Nephron (organoid): Measurements from ENCODE around the gene SNTA1.
"Not testable (repeated sequence)": the region's sequence is repeated elsewhere in the genome, so short reads cannot be mapped to it uniquely, and the experiment has no call there.

Experiments
- H3K27ac Mint-ChIP-seq, 3 experiments: 2 replicates each; pipeline ENCODE4 v1.8.0; 2020; ENCODE audit warnings: mixed read lengths in 3 of 3, mild to moderate bottlenecking in 2 of 3, moderate library complexity in 1 of 3
- H3K27me3 Mint-ChIP-seq: 2 replicates; pipeline ENCODE4 v1.8.0; 2021; ENCODE audit warnings: low read depth, mild to moderate bottlenecking, moderate library complexity, mixed read lengths
- H3K36me3 Mint-ChIP-seq: 2 replicates; pipeline ENCODE4 v1.8.0; 2020; ENCODE audit warnings: low read depth, mixed read lengths
- H3K4me1 Mint-ChIP-seq: 2 replicates; pipeline ENCODE4 v1.8.0; 2020; ENCODE audit warnings: mixed read lengths
- H3K4me3 Mint-ChIP-seq, 3 experiments: 2 replicates each; pipeline ENCODE4 v1.8.0; 2020; ENCODE audit warnings: mild to moderate bottlenecking in 3 of 3, mixed read lengths in 3 of 3, moderate library complexity in 2 of 3
- H3K9me3 Mint-ChIP-seq: 2 replicates; pipeline ENCODE4 v1.8.0; 2020; ENCODE audit warnings: mixed read lengths
- CTCF ChIP-seq, 3 experiments: fragments of 200-600 bp; sonication (generic); IDR thresholded peaks; one replicate each; pipeline ENCODE4 v1.5.0; 2021; ENCODE audit warnings: antibody characterized with exemption in 3 of 3; ENCODE audit not compliant: unreplicated experiment in 3 of 3

Gene SNTA1

GRCh38 chr20:33488201-33488600 lies 44.6 kb upstream of the SNTA1 start:
- H3K4me1 Mint-ChIP-seq: peaks cover 8% of the 10 kb centered on the region
- no peak for TF ChIP-seq CTCF (IDR thresholded peaks at IDR 0.05; ENCODE audit: unreplicated experiment in 3 of 3)
- no peaks in the 10 kb centered on the region for H3K27me3 Mint-ChIP-seq
- no peaks in the 10 kb centered on the region for H3K36me3 Mint-ChIP-seq
- peak overlapping the region in 2 of 3 experiments; percentile 21 to 30 for H3K27ac Mint-ChIP-seq
- no peaks in the 10 kb centered on the region for H3K9me3 Mint-ChIP-seq
- H3K4me3 Mint-ChIP-seq: peak overlapping the region in 2 of 3 experiments; percentile 35 to 49

GRCh38 chr20:33483186-33483585 lies 39.6 kb upstream of the SNTA1 start:
- not testable (repeated sequence) for H3K9me3 Mint-ChIP-seq, H3K4me3 Mint-ChIP-seq, H3K36me3 Mint-ChIP-seq, H3K27me3 Mint-ChIP-seq, H3K4me1 Mint-ChIP-seq
- H3K27ac Mint-ChIP-seq: peak overlapping the region in 1 of 3 experiments; percentile 7

GRCh38 chr20:33482581-33482980 lies 39.0 kb upstream of the SNTA1 start:
- H3K4me3 Mint-ChIP-seq: no peak overlapping the region
- no peaks in the 10 kb centered on the region for H3K9me3 Mint-ChIP-seq
- H3K36me3 Mint-ChIP-seq: no peaks in the 10 kb centered on the region
- H3K27ac Mint-ChIP-seq: peak overlapping the region in 1 of 3 experiments; percentile 7
- no peak for TF ChIP-seq CTCF (IDR thresholded peaks at IDR 0.05; ENCODE audit: unreplicated experiment in 3 of 3)
- peaks cover 5% of the 10 kb centered on the region for H3K4me1 Mint-ChIP-seq
- peaks cover 4% of the 10 kb centered on the region for H3K27me3 Mint-ChIP-seq

- Mint-ChIP-seq H3K9me3 (no peaks in the 10 kb centered on the region), H3K36me3 (no peaks in the 10 kb centered on the region), H3K4me1 (peaks cover 5% of the 10 kb centered on the region), H3K27me3 (peaks cover 4% of the 10 kb centered on the region), H3K27ac (no peak overlapping the region), H3K4me3 (no peak overlapping the region)
- TF ChIP-seq CTCF (IDR thresholded peaks at IDR 0.05; ENCODE audit: unreplicated experiment in 3 of 3): no peak
Observed at GRCh38 chr20:33481431-33481941, 37.9 kb upstream of the SNTA1 start.

- H3K36me3 Mint-ChIP-seq: no peaks in the 10 kb centered on the region
- TF ChIP-seq CTCF (IDR thresholded peaks at IDR 0.05; ENCODE audit: unreplicated experiment in 3 of 3): no peak
- H3K27me3 Mint-ChIP-seq: peaks cover 4% of the 10 kb centered on the region
- H3K4me3 Mint-ChIP-seq: no peak overlapping the region
- H3K27ac Mint-ChIP-seq: no peak overlapping the region
- no peaks in the 10 kb centered on the region for H3K9me3 Mint-ChIP-seq
- H3K4me1 Mint-ChIP-seq: peaks cover 5% of the 10 kb centered on the region
Observed at GRCh38 chr20:33480048-33480447, 36.5 kb upstream of the SNTA1 start.

- no peak overlapping the region for H3K4me3 Mint-ChIP-seq
Observed at GRCh38 chr20:33477386-33478234, 34.0 kb upstream of the SNTA1 start.

More at GRCh38 chr20:33477386-33478234, 34.0 kb upstream of the SNTA1 start:
- H3K9me3 Mint-ChIP-seq: no peaks in the 10 kb centered on the region
- H3K4me1 Mint-ChIP-seq: peaks cover 5% of the 10 kb centered on the region
- peak overlapping the region in 1 of 3 experiments; percentile 86 for H3K27ac Mint-ChIP-seq
- peaks cover 11% of the 10 kb centered on the region for H3K27me3 Mint-ChIP-seq
- no peak for TF ChIP-seq CTCF (IDR thresholded peaks at IDR 0.05; ENCODE audit: unreplicated experiment in 3 of 3)
- H3K36me3 Mint-ChIP-seq: no peaks in the 10 kb centered on the region
